ENCODE measurements around the gene SOWAHA. TPM values are rescaled to one million over a fixed set of nuclear protein-coding genes. Genes with fewer than 3 reads are reported as not detected.

Gene SOWAHA
- total RNA-seq, 2 donors from 2014 or later, result 4.1 to 16.7 TPM

DNA sequence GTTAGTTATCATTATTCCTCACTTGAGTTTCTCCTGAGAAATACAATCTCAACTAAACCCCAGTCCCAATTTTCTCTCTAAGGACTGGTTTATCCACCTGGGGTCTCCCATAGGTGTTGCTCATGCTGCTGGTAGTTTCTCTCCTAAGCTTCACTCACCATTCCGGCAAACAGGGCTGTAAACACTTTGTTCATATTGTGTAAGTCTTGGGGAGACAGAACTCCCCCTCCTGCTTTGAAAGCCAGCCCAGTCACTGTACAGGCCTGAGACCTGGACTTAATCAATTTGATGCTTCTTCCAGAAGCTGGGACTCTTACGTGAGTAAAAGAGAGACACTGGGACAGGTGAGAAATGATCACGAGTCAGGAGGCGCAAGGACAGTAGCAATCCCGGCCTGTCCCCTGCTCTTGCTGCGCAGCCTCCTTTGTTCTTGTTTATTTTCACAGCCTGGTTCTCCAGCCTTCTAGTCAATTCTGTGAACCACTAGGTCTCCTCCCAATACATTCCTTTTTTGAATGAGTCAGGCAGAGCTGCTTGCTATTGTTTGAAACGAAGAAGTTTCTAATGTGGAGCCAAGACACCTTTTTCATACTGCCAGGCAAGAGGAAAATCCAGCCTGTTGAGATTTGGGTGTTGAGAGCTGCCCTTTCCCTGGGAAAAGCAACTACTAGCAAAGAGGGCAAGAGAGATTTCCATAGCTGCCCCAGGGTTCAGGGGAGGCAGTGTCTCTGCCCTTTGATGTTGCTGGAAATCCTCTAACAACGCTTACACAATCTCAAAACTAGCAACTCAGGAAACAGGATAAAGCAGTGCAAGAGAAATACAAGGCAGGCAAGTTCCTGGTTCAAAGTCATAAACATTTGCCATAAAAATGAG lies 26.6 kb downstream of the SOWAHA start:
- intact Hi-C loops (cut with DNase I), result no loop called here
- H3K36me3 ChIP-seq, result no peaks in the 10 kb centered on the region
- no peak overlapping the region for H3K4me3 ChIP-seq
- peak; percentile 65 for DNase-seq (ENCODE audit: low spot score)
- no peaks in the 10 kb centered on the region for H3K9me3 ChIP-seq
- H3K4me1 ChIP-seq (replicated peaks), result peaks cover 9% of the 10 kb centered on the region
- H3K27me3 ChIP-seq (replicated peaks; ENCODE audit: insufficient read depth), result no peaks in the 10 kb centered on the region
- H3K27ac ChIP-seq, result peak overlapping the region; percentile 91 to 98
- 25% methylated on average over 8 of the region's 8 CpGs for WGBS
- TF ChIP-seq, protein P1, sequence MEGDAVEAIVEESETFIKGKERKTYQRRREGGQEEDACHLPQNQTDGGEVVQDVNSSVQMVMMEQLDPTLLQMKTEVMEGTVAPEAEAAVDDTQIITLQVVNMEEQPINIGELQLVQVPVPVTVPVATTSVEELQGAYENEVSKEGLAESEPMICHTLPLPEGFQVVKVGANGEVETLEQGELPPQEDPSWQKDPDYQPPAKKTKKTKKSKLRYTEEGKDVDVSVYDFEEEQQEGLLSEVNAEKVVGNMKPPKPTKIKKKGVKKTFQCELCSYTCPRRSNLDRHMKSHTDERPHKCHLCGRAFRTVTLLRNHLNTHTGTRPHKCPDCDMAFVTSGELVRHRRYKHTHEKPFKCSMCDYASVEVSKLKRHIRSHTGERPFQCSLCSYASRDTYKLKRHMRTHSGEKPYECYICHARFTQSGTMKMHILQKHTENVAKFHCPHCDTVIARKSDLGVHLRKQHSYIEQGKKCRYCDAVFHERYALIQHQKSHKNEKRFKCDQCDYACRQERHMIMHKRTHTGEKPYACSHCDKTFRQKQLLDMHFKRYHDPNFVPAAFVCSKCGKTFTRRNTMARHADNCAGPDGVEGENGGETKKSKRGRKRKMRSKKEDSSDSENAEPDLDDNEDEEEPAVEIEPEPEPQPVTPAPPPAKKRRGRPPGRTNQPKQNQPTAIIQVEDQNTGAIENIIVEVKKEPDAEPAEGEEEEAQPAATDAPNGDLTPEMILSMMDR (IDR thresholded peaks at IDR 0.05), result no peak
- TF ChIP-seq POLR2A (IDR thresholded peaks at IDR 0.05) (peak; percentile 42), POLR2AphosphoS5 (IDR thresholded peaks at IDR 0.05) (peak; percentile 79)

DNA sequence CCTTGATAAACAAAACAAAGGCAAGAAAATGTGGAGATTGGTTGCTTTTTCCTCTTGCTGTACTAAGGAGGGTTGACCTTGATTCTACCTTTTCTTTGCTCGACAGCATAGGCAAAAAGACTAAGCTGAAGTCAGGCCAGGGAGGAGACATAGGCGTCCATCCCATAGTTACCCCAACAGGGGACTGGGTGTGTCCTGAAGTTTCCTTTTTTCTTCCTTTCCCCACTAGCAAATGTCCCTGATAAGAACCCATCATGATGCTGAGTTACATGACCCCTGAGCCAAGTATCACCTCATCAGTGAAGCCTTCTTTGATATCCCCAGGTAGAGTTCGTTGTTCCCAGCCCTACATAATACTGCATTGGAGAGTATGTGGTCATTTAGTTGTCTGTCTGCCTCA lies 27.2 kb downstream of the SOWAHA start:
- WGBS, result 47% methylated on average over 3 of the region's 3 CpGs
- no peak for DNase-seq (ENCODE audit: low spot score)
- Histone ChIP-seq H3K4me3 (no peak overlapping the region), H3K27ac (peak overlapping the region; percentile 91 to 98), H3K27me3 (replicated peaks; ENCODE audit: insufficient read depth) (no peaks in the 10 kb centered on the region), H3K4me1 (replicated peaks) (peaks cover 9% of the 10 kb centered on the region), H3K36me3 (no peaks in the 10 kb centered on the region), H3K9me3 (no peaks in the 10 kb centered on the region)
- intact Hi-C loops (cut with DNase I), result no loop called here
- TF ChIP-seq POLR2A (IDR thresholded peaks at IDR 0.05) (no peak), POLR2AphosphoS5 (IDR thresholded peaks at IDR 0.05) (no peak)
- TF ChIP-seq, protein P1 (IDR thresholded peaks at IDR 0.05), result no peak

DNA sequence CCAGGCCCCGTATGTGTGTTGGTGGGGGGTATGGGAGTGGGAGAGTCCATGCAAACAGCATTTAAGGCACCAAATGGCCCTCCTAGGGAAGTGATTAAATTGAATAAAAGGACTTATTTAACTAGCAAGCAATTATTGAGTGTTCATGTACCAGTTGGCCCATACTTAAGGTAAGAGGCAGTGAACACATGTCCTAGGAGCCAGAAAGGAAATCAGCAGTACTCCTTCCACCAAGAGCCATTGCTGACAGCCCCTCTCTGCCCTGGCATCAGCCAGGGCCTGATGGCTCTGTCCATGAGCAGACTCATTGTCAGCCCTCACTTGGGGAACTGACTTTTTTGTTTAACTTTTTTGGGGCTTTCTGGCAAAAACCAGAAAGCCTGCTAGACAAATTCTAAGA lies 27.8 kb downstream of the SOWAHA start:
- Histone ChIP-seq H3K36me3 (no peaks in the 10 kb centered on the region), H3K27me3 (replicated peaks; ENCODE audit: insufficient read depth) (no peaks in the 10 kb centered on the region), H3K4me3 (no peak overlapping the region), H3K27ac (peak overlapping the region; percentile 91 to 98), H3K4me1 (replicated peaks) (peaks cover 9% of the 10 kb centered on the region), H3K9me3 (no peaks in the 10 kb centered on the region)
- TF ChIP-seq, protein P1 (IDR thresholded peaks at IDR 0.05), result no peak
- TF ChIP-seq POLR2A (IDR thresholded peaks at IDR 0.05), result no peak
- TF ChIP-seq POLR2AphosphoS5 (IDR thresholded peaks at IDR 0.05), result no peak
- intact Hi-C loops (cut with DNase I), result no loop called here
- no peak for DNase-seq (ENCODE audit: low spot score)
- 35% methylated on average over 1 of the region's 1 CpG for WGBS

DNA sequence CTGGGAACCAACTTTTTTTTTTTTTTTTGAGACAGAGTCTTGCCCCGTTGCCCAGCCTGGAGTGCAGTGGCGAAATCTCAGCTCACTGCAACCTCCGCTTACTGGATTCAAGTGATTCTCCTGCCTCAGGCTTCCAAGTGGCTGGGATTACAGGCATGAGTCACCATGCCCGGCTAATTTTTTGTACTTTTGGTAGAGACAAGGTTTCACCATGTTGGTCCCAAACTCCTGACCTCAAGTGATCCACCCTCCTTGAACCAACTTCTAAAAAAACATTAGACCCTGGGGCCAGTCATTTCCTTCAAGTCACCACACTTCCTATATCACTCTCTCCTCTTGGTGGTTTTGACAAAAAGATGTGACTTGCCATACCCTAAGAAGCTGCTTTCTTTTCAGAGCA lies 28.2 kb downstream of the SOWAHA start:
- Histone ChIP-seq H3K36me3 (no peaks in the 10 kb centered on the region), H3K27ac (peak overlapping the region; percentile 91 to 98), H3K27me3 (replicated peaks; ENCODE audit: insufficient read depth) (no peaks in the 10 kb centered on the region), H3K9me3 (no peaks in the 10 kb centered on the region), H3K4me1 (replicated peaks) (peaks cover 9% of the 10 kb centered on the region), H3K4me3 (no peak overlapping the region)
- 76% methylated on average over 4 of the region's 4 CpGs for WGBS
- intact Hi-C loops (cut with DNase I), result no loop called here
- no peak for DNase-seq (ENCODE audit: low spot score)
- TF ChIP-seq, protein P1 (IDR thresholded peaks at IDR 0.05), result no peak
- no peak for TF ChIP-seq POLR2A (IDR thresholded peaks at IDR 0.05)
- TF ChIP-seq POLR2AphosphoS5 (IDR thresholded peaks at IDR 0.05), result no peak

DNA sequence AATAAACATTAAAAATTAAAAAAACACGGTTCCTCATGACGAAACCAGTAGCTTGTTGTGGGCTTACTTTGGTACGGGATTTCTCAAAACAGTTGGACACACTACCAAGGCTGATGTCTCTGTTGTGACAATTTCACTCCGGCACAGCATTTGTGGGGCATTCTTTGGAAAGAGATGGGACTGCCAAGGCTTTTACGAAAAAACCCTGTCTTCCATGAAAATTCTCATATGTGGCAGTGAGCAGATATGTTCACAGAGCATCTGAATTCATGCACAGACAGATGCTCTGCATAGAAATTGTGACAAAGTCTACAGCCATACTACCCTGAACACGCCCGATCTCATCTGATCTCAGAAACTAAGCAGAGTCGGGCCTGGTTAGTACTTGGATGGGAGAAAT lies 35.2 kb downstream of the SOWAHA start:
- intact Hi-C loops (cut with DNase I), result no loop called here
- no peaks in the 10 kb centered on the region for H3K27me3 ChIP-seq (replicated peaks; ENCODE audit: insufficient read depth)
- H3K9me3 ChIP-seq, result no peaks in the 10 kb centered on the region
- no peak overlapping the region for H3K27ac ChIP-seq
- 94% methylated on average over 8 of the region's 8 CpGs for WGBS
- no peak for DNase-seq (ENCODE audit: low spot score)
- no peak overlapping the region for H3K4me3 ChIP-seq
- H3K36me3 ChIP-seq, result no peaks in the 10 kb centered on the region
- no peaks in the 10 kb centered on the region for H3K4me1 ChIP-seq (replicated peaks)
- TF ChIP-seq POLR2AphosphoS5 (IDR thresholded peaks at IDR 0.05), result no peak
- TF ChIP-seq, protein P1 (IDR thresholded peaks at IDR 0.05), result no peak
- no peak for TF ChIP-seq POLR2A (IDR thresholded peaks at IDR 0.05)

All from prostate gland (tissue), 2 donors.